Measurements from ENCODE around the gene MRPL3.

DNA sequence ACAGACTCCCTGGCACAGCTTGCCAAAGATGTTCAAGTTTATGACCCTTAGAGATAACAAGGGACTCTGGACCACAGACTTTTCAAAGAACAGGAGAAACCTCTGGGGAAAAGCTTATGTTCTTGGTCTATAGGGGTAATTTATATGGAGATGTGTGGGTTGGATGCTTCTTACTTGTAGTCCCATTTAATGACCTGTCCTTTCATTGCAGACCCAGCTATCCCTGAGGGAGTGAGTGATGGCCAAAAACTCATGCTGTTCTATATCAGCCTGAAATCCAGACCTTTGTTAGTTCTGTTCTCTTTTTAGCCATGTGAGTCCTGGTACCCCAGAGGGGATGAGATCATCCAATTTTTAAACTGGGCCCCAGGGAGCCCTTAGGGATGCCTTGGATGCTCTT, 43.7 kb upstream of the MRPL3 start:
- no peak for TF ChIP-seq POLR2A (IDR thresholded peaks at IDR 0.05)
- TF ChIP-seq, protein P1, sequence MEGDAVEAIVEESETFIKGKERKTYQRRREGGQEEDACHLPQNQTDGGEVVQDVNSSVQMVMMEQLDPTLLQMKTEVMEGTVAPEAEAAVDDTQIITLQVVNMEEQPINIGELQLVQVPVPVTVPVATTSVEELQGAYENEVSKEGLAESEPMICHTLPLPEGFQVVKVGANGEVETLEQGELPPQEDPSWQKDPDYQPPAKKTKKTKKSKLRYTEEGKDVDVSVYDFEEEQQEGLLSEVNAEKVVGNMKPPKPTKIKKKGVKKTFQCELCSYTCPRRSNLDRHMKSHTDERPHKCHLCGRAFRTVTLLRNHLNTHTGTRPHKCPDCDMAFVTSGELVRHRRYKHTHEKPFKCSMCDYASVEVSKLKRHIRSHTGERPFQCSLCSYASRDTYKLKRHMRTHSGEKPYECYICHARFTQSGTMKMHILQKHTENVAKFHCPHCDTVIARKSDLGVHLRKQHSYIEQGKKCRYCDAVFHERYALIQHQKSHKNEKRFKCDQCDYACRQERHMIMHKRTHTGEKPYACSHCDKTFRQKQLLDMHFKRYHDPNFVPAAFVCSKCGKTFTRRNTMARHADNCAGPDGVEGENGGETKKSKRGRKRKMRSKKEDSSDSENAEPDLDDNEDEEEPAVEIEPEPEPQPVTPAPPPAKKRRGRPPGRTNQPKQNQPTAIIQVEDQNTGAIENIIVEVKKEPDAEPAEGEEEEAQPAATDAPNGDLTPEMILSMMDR (IDR thresholded peaks at IDR 0.05): no peak
